ENCODE results near the gene SIRPB2. TPM values are rescaled to one million over a fixed set of nuclear protein-coding genes. Genes with fewer than 3 reads are reported as not detected.
"Not testable (repeated sequence)": the region's sequence is repeated elsewhere in the genome, so short reads cannot be mapped to it uniquely, and the experiment has no call there.

The SIRPB2 gene
- total RNA-seq, 2 donors from 2014 or later, result 0.74 to 3.0 TPM

DNA sequence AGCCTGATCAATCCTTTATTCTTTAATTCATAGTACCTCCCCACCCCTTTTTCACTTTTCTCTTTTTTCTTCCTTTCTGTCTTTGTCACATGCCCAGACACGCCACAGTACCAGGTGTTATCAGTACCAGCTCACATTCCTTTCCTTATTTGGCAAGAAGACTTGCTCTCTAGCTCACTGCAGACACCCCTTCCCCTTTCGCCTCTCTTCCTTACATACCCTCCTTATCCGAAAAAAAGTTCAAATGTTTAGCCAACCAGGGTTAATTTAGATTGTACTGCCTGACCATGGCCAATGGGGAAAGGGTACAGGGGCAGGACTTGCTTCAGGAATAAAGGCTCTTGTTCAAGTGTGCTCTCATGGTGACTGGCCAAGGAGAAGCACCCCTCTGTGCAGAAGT, 9.3 kb upstream of the SIRPB2 start:
- H3K36me3 ChIP-seq, result no peaks in the 10 kb centered on the region
- no peaks in the 10 kb centered on the region for H3K9me3 ChIP-seq
- TF ChIP-seq CTCF (IDR thresholded peaks at IDR 0.05), result no peak
- no peak overlapping the region for H3K4me3 ChIP-seq
- no peak overlapping the region for H3K27ac ChIP-seq
- intact Hi-C loops (cut with DNase I), result no loop called here
- DNase-seq, result no peak
- no peaks in the 10 kb centered on the region for H3K4me1 ChIP-seq
- no peaks in the 10 kb centered on the region for H3K27me3 ChIP-seq
- no peak overlapping the region for H3K9ac ChIP-seq (ENCODE audit: low read depth in 2 of 2, low read length in 2 of 2)

DNA sequence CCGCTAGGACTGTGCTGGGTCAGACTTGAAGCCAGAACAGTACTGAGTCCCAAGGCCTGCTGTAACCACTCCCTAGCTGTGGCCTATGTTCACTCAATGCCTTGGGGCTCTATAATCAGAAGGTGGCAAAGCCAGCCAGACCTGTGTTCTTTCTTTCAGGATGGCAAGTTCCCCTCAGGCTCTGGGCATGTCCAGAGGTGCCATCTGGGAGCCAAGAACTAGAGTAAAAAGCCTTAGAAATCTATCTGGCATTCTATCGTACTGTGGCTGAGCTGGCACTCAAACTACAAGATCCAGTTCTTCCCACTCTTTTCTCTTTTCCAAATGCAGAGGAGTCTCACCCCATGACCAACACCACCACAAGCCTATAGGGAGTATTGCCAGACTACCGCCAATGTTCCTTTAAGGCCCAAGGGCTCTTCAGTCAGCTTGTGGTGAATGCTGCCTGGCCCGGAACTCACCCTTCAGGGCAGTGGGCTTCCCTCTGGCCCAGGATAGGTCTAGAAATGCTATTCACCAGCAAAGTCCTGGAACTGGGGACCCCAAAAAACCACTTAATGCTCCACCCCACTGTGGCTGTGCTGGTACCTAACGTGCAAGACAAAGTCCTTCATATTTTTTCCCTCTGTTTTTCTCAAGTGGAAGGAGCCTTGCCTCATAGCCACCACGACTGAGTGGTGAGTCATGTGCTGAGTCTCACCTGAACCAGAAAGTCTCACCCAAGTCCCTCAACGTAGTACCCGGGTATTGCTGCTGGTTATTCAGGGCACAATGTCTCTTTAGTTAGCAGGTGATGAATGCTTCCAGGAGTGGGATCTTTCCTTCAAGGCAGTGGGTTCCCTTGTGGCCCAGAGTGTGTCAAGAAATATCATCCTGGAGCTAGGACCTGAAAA, 8.6 kb upstream of the SIRPB2 start:
- Histone ChIP-seq H3K4me3 (no peak overlapping the region), H3K9ac (ENCODE audit: low read depth in 2 of 2, low read length in 2 of 2) (no peak overlapping the region), H3K4me1 (no peaks in the 10 kb centered on the region), H3K27ac (no peak overlapping the region), H3K9me3 (no peaks in the 10 kb centered on the region), H3K27me3 (no peaks in the 10 kb centered on the region), H3K36me3 (no peaks in the 10 kb centered on the region)
- DNase-seq, result no peak
- intact Hi-C loops (cut with DNase I), result no loop called here
- no peak for TF ChIP-seq CTCF (IDR thresholded peaks at IDR 0.05)

DNA sequence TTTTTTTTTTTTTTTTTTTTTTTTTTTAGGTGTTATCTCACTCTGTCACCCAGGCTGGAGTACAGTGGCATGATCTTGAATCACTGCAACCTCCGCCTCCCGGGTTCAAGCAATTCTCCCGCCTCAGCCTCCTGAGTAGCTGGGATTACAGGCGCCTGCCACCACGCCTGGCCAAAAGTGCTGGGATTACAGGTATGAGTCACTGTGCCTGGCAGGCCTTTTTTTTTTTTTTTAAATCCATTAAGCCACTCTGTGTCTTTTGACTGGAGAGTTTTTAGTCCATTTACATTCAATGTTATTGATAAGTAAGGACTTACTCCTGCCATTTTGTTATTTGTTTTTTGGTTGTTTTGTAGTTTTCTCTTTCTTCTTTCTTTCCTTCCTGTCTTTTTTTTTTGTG, 6.2 kb upstream of the SIRPB2 start:
- H3K36me3 ChIP-seq; H3K9ac ChIP-seq (ENCODE audit: low read depth in 2 of 2, low read length in 2 of 2); H3K9me3 ChIP-seq; intact Hi-C loops (cut with DNase I); H3K27me3 ChIP-seq; H3K4me3 ChIP-seq; H3K4me1 ChIP-seq; DNase-seq; H3K27ac ChIP-seq: not testable (repeated sequence)

DNA sequence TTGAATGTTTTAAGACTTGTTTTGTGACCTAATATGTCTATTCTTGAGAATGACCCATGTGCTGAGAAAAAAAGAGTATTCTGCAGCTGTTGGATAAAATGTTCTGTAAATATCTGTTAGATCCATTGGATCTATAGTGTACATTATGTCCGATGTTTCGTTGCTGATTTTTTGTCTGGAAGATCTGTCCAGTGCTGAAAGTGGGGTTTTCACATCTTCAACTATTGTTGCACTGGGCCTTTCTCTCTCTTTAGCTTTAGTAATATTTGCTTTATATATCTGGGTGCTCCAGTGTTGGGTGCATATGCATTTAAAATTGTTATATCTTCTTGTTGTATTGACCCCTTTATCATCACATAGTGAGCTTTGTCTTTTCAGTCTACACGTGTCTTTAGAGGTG, 5.7 kb upstream of the SIRPB2 start:
- Histone ChIP-seq H3K4me1 (no peaks in the 10 kb centered on the region), H3K4me3 (no peak overlapping the region), H3K27me3 (no peaks in the 10 kb centered on the region), H3K9ac (ENCODE audit: low read depth in 2 of 2, low read length in 2 of 2) (no peak overlapping the region), H3K27ac (no peak overlapping the region), H3K36me3 (no peaks in the 10 kb centered on the region), H3K9me3 (no peaks in the 10 kb centered on the region)
- no peak for TF ChIP-seq CTCF (IDR thresholded peaks at IDR 0.05)
- no peak for DNase-seq
- intact Hi-C loops (cut with DNase I), result no loop called here

- Histone ChIP-seq H3K4me1 (no peaks in the 10 kb centered on the region), H3K4me3 (no peak overlapping the region), H3K36me3 (no peaks in the 10 kb centered on the region), H3K9ac (ENCODE audit: low read depth in 2 of 2, low read length in 2 of 2) (no peak overlapping the region), H3K27ac (no peak overlapping the region), H3K9me3 (no peaks in the 10 kb centered on the region), H3K27me3 (no peaks in the 10 kb centered on the region)
- intact Hi-C loops (cut with DNase I), result no loop called here
- DNase-seq, result no peak
- no peak for TF ChIP-seq CTCF (IDR thresholded peaks at IDR 0.05)
Observed at GRCh38 chr20:1494436-1494835, 3.2 kb upstream of the SIRPB2 start.

GRCh38 chr20:1493536-1493935, 2.3 kb upstream of the SIRPB2 start:
- no peaks in the 10 kb centered on the region for H3K36me3 ChIP-seq
- no peaks in the 10 kb centered on the region for H3K9me3 ChIP-seq
- H3K27ac ChIP-seq, result no peak overlapping the region
- H3K9ac ChIP-seq (ENCODE audit: low read depth in 2 of 2, low read length in 2 of 2), result no peak overlapping the region
- DNase-seq, result no peak
- H3K4me3 ChIP-seq, result no peak overlapping the region
- TF ChIP-seq CTCF (IDR thresholded peaks at IDR 0.05), result no peak
- no peaks in the 10 kb centered on the region for H3K4me1 ChIP-seq
- intact Hi-C loops (cut with DNase I), result no loop called here
- H3K27me3 ChIP-seq, result no peaks in the 10 kb centered on the region

Measured in colonic mucosa (tissue), 4 donors.